Islet precursor cell (in vitro differentiated cells): ENCODE results near the gene SMYD1.

Experiments used
- DNase-seq: peaks from one replicate; pipeline ENCODE4 v3.0.0-alpha.2; 2018

SMYD1 gene

GRCh38 chr2:88123975-88124917, 56.6 kb downstream of the SMYD1 start:
- no peak for DNase-seq

GRCh38 chr2:88125344-88125923, 57.8 kb downstream of the SMYD1 start:
- DNase-seq: no peak

GRCh38 chr2:88125924-88126771, 58.5 kb downstream of the SMYD1 start:
- DNase-seq: no peak

DNA sequence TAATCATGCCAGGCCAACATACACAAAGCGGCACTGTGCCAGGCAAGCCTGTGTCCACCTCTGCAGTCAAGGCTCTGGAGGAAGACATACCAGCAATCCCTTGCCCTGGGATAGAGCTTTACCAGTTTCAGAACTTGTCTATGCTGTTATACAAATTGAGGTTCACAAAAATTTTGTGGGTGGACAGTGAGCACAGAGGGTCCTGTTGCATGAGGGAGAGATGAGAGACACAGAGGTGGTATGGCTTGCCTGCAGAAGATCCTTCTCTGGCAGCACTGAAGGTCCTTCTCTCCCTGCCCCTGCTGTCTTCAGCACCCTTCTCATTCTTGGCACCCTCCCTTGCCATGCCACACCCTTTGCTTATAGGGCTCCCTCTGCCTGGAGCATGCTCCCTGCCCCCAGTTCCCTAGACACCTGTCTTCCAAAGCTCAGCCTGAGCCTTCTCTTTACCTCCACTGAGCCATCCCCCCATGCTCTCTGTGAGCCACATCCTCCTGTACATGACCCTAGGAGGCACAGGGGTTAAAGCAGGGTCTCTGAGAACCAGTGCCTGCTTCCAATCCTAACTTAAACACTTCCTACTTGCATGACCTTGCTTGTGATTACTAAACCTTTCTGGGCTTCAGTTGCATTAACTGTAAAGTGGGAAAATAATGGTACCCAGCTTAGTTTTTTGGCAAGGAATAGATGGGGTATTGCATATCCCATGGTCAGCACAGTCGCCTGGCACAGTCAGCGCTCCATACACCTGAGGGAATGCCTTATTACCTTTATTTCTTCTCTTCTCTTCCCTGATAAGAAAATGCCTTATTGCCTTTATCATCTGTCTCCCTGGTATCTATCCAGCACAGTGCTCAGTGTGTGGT, 59.4 kb downstream of the SMYD1 start:
- no peak for DNase-seq

GRCh38 chr2:88127638-88127887, 59.9 kb downstream of the SMYD1 start:
- no peak for DNase-seq

DNA sequence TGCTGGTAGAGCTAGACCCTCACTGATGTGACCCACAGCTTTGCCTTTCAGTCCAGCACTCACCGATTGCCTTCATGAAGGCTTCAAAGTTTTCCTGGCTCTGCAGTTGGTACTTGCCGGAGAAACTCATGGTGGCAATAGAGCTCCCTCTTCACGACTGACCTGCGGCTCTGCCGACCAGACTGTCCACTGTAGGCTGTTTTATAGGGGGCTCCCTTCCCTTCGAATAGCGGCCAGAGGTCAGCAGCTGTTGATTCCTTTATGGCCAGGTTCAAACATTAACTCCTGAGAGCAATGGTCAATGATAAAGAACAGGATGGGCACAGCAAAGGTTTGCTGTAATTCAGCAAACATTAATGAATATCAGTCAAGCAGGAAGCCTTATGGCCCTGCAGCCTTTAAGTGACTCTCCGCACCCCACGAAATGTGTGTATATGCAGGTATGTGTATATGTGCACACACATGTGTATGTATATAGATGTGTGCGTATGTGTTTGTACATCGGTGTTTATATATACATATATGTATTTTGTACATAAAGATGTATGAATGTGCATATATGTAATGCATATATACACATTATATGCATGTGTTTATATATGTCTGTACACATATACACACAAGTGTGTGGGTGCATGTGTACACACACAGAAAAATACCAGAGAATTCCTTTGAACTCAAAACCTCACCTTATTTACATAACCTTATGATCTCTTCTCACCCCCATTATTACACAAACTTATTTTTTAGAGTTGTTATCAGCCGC, 60.4 kb downstream of the SMYD1 start, which contains the start of gene FABP1:
FABP1 (minus strand) TSS at position 175 of the 766 bp plus-strand sequence; CDS start at position 130, 45 bp downstream.
- no peak for DNase-seq

- DNase-seq: no peak
Measured at GRCh38 chr2:88128654-88129312, 61.2 kb downstream of the SMYD1 start.

- DNase-seq: no peak
Measured at GRCh38 chr2:88129313-88129959, 61.8 kb downstream of the SMYD1 start.

DNA sequence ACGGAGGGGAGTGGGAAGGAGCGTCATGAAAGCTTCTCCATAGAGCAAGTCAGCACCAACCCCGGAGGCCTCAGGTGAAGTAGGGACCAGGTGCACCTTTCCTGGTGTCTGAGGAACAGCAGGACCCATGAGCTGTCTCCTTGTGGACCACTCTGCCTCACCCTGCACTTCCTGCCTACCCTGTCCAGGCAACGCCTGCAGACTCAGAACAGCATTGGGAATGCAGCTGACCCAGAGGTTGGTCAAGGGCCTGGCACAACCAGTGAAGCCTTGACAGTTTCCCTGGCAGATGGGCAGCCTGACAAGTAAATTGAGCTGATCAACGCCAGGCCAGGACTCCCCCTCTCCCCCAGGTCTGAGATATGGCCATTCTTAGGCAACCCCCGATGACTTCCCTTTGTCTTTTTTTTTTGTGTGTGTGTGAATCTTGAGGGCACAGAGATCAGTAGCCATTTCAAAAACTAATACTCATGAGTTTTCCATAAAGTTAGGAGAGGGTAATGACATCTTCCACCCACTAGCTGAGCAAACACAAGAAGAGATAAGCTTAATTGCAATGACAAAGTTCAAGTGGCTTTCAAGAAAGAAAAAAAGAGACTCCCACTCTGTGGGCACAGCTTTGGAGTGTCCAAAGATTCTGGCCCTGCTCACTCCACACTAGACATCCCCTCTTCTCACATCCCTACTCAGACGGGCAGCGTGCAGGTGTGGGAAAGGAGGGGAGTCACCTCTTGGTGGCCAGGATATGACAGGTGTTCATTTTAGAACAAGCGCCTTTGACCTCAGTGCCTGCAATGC, 63.8 kb downstream of the SMYD1 start:
- DNase-seq: peak; percentile 33

- no peak for DNase-seq
Measured at GRCh38 chr2:88131999-88132368, 64.4 kb downstream of the SMYD1 start.

- DNase-seq: no peak
Measured at GRCh38 chr2:88133875-88134274, 66.2 kb downstream of the SMYD1 start.

DNA sequence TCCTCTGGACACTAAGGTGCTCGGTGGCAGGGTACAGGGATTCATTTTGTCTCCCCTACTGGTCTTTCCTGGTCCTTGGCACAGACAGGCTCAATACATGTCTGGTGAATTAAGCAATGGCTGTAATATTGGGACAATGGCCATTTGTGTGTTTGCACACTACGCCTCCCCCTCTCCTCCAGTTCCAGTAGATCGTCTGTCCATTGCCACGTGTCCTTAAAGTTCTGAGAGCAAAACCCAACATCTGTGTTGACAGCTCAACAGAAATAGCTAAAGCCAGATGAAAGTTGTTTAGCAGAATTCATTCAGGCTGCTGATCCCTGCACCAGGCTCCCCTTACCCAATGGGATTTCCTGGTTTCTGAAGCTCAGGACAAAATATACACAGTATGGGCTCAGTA, 69.2 kb downstream of the SMYD1 start:
- no peak for DNase-seq

DNA sequence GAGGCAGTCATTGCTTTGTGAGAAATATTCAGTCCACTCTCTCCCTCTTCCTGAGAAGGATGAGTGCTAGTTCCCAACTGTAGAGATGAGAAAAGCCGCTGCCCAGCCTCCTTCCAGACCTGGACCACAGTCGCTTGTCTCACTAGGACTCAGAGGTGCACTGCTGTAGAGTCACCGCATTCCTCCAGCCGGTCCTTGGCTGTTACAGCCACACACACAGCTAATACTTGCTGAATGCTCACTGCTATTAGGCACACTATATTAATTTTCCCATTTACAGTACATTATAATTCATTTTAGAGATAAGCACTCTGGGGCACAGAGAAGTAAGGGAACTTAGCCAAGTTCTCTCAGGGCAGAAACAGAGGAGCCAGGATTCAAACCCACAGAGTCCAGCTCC, 70.2 kb downstream of the SMYD1 start:
- DNase-seq: no peak

GRCh38 chr2:88139203-88139702, 71.6 kb downstream of the SMYD1 start:
- DNase-seq: no peak

GRCh38 chr2:88139804-88140203, 72.2 kb downstream of the SMYD1 start:
- DNase-seq: no peak

- DNase-seq: no peak
Measured at GRCh38 chr2:88141952-88142351, 74.3 kb downstream of the SMYD1 start.

DNA sequence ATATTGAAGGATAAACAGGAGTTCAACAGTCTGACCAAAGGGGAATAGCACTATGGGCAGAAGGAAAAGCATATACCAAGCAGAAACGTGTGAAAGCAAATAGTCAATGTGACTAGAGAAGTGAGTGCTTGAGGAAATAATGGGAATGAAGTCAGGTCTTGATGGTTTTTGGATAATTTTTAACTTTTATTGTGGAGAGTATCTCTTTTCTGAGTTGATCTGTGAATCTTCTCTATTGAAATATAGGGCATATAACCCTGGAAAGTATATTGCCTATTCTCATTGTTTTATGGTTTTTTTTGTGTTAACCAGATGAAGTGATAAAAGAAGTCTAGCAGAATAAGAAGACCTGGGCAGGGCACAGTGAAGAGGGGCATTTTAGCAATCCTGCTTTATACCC, 76.6 kb downstream of the SMYD1 start:
- DNase-seq: no peak

GRCh38 chr2:88144914-88145497, 77.4 kb downstream of the SMYD1 start:
- no peak for DNase-seq

- DNase-seq: no peak
Measured at GRCh38 chr2:88146590-88146989, 79.0 kb downstream of the SMYD1 start.
